ENCODE measurements around the gene INO80.

INO80 gene

GRCh38 chr15:40936234-40936708, 179.8 kb downstream of the INO80 start:
- no peaks in the 10 kb centered on the region for H3K9me3 ChIP-seq (ENCODE audit: low read length)
- no peak for TF ChIP-seq CTCF (IDR thresholded peaks at IDR 0.05; ENCODE audit: low read length)
- H3K27me3 ChIP-seq (ENCODE audit: insufficient read depth, low read length): 0 out of 2 replicates have a peak, but pooled peaks cover 8% of the 10 kb centered on the region
- no peak overlapping the region for H3K4me3 ChIP-seq (ENCODE audit: low read depth, low read length, poor library complexity, severe bottlenecking)
- H3K27ac ChIP-seq (ENCODE audit: low read depth, low read length, poor library complexity, severe bottlenecking): no peak overlapping the region
- H3K79me2 ChIP-seq (ENCODE audit: insufficient read depth, low read length): no peaks in the 10 kb centered on the region
- peaks cover 7% of the 10 kb centered on the region for H3K4me1 ChIP-seq (ENCODE audit: insufficient read depth, low read length, severe bottlenecking)
- H2AFZ ChIP-seq (ENCODE audit: low read length): no peak overlapping the region
- H3K9ac ChIP-seq (ENCODE audit: low read length): no peak overlapping the region
- no peaks in the 10 kb centered on the region for H3F3A ChIP-seq (ENCODE audit: insufficient read depth, low read length)
- no peak overlapping the region for H3K4me2 ChIP-seq (ENCODE audit: low read length)
- H4K20me1 ChIP-seq (ENCODE audit: insufficient read depth, low read length): no peaks in the 10 kb centered on the region
- no peaks in the 10 kb centered on the region for H3K9me2 ChIP-seq (ENCODE audit: low read depth, low read length)
- H3K36me3 ChIP-seq (ENCODE audit: insufficient read depth, low read length): no peaks in the 10 kb centered on the region

DNA sequence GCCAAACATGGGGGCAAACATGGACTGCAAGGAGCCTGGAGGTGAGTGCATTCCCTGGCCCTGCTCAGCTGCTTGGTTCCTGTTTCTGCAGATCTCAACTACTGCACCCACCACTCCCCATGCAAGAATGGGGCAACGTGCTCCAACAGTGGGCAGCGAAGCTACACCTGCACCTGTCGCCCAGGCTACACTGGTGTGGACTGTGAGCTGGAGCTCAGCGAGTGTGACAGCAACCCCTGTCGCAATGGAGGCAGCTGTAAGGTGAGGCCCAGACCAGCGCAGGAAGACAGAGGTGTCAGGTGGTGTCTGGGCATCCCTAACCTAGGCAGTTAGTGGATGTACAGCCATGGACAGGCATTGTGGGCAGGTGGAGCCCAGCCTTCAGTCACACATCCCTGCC, 181.6 kb downstream of the INO80 start:
- Histone ChIP-seq H2AFZ (ENCODE audit: low read length) (no peak overlapping the region), H3K4me3 (ENCODE audit: low read depth, low read length, poor library complexity, severe bottlenecking) (no peak overlapping the region), H3K36me3 (ENCODE audit: insufficient read depth, low read length) (no peaks in the 10 kb centered on the region), H3K27me3 (ENCODE audit: insufficient read depth, low read length) (0 out of 2 replicates have a peak, but pooled peaks cover 4% of the 10 kb centered on the region), H3K4me1 (ENCODE audit: insufficient read depth, low read length, severe bottlenecking) (peaks cover 21% of the 10 kb centered on the region), H3K9me3 (ENCODE audit: low read length) (no peaks in the 10 kb centered on the region), H3K9ac (ENCODE audit: low read length) (no peak overlapping the region), H3K27ac (ENCODE audit: low read depth, low read length, poor library complexity, severe bottlenecking) (no peak overlapping the region), H3K9me2 (ENCODE audit: low read depth, low read length) (no peaks in the 10 kb centered on the region), H3K4me2 (ENCODE audit: low read length) (no peak overlapping the region), H4K20me1 (ENCODE audit: insufficient read depth, low read length) (no peaks in the 10 kb centered on the region), H3K79me2 (ENCODE audit: insufficient read depth, low read length) (no peaks in the 10 kb centered on the region), H3F3A (ENCODE audit: insufficient read depth, low read length) (no peaks in the 10 kb centered on the region)
- TF ChIP-seq EZH2 (IDR thresholded peaks at IDR 0.05; ENCODE audit: borderline replicate concordance, low read length) (no peak), CTCF (IDR thresholded peaks at IDR 0.05; ENCODE audit: low read length) (no peak)

GRCh38 chr15:40933517-40933902, 182.6 kb downstream of the INO80 start:
- Histone ChIP-seq H3K27ac (ENCODE audit: low read depth, low read length, poor library complexity, severe bottlenecking) (no peak overlapping the region), H3K4me1 (ENCODE audit: insufficient read depth, low read length, severe bottlenecking) (peaks cover 30% of the 10 kb centered on the region), H3K27me3 (ENCODE audit: insufficient read depth, low read length) (0 out of 2 replicates have a peak, but pooled peaks cover 4% of the 10 kb centered on the region), H3K36me3 (ENCODE audit: insufficient read depth, low read length) (no peaks in the 10 kb centered on the region), H4K20me1 (ENCODE audit: insufficient read depth, low read length) (no peaks in the 10 kb centered on the region), H3K9me3 (ENCODE audit: low read length) (no peaks in the 10 kb centered on the region), H2AFZ (ENCODE audit: low read length) (no peak overlapping the region), H3K9me2 (ENCODE audit: low read depth, low read length) (no peaks in the 10 kb centered on the region), H3K4me2 (ENCODE audit: low read length) (no peak overlapping the region), H3F3A (ENCODE audit: insufficient read depth, low read length) (no peaks in the 10 kb centered on the region), H3K79me2 (ENCODE audit: insufficient read depth, low read length) (no peaks in the 10 kb centered on the region), H3K9ac (ENCODE audit: low read length) (no peak overlapping the region), H3K4me3 (ENCODE audit: low read depth, low read length, poor library complexity, severe bottlenecking) (no peak overlapping the region)
- TF ChIP-seq CTCF (IDR thresholded peaks at IDR 0.05; ENCODE audit: low read length): no peak
- no peak for TF ChIP-seq EZH2 (IDR thresholded peaks at IDR 0.05; ENCODE audit: borderline replicate concordance, low read length)

All from OCI-LY1 (cell line).